Femur (tissue), 1 donor: ENCODE data around the gene MYRIP.
A peak's percentile ranks its signal among the peaks of the same experiment; 100 is the strongest.
"Not testable (repeated sequence)": the region's sequence is repeated elsewhere in the genome, so short reads cannot be mapped to it uniquely, and the experiment has no call there.

Experiments
- DNase-seq: peaks from one replicate; pipeline ENCODE4 v3.0.0-alpha.2; 2017

Gene MYRIP

GRCh38 chr3:39808467-39809180 is 785 bp upstream of the MYRIP start:
- DNase-seq, result peak; percentile 50

GRCh38 chr3:39809995-39810595 is 686 bp downstream of the MYRIP start:
- no peak for DNase-seq

GRCh38 chr3:39810647-39811161 is 1.3 kb downstream of the MYRIP start:
- no peak for DNase-seq

DNA sequence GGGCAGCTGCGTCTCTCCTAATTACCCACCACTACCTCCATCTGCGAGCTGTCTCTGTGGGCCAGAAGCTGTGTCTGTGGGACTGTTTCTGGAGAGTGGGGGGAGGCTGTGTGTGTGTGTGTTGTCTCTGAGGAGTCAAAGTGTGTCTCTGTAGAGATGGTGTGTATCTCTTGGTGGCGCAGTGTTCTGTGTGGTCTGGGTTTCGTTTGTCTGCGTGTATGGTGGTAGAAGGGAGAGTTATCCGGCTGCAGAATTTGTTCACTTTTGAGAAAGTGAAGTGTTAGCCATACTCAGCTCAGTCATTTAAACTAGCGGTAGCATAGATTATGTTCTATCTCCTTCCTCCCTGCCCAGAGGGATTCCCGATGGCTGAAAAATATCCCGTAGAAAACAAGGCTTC is 2.2 kb downstream of the MYRIP start:
- DNase-seq, result no peak

GRCh38 chr3:39812537-39812936 is 3.1 kb downstream of the MYRIP start:
- no peak for DNase-seq

DNA sequence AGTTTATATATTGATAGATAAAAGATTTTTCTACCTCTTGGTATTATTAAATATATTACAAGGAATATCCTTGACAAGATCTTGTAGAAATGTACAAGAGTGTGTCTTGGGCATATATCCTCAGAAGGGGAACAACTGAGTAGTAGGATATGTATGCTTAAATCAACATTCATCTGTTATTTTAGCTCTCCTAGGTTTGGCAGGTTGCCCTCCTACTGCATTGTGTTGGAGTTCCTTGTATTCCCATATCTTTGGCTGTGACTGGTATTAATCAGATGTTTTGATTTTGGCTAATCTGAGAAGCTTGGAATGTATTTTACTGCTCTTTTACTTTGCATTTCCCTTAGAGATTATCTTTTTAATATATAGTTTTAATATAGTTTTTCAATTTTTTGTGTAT is 4.6 kb downstream of the MYRIP start:
- no peak for DNase-seq

GRCh38 chr3:39819899-39820298 is 10.5 kb downstream of the MYRIP start:
- DNase-seq, result no peak

DNA sequence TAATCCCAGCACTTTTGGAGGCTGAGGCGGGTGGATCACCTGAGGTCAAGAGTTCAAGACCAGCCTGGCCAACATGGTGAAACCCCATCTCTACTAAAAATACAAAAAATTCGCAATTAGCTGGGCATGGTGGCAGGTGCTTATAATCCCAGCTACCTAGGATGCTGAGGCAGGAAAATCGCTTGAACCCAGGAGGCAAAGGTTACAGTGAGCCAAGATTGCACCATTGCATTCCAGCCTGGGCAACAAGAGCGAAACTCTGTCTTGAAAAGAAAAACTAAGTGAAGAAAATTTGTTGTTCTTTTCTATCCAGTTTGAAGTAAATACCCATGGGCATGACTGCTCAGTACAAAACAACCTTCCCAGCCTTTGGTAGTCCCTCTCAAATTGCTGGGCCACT is 24.4 kb downstream of the MYRIP start:
- not testable (repeated sequence) for DNase-seq

DNA sequence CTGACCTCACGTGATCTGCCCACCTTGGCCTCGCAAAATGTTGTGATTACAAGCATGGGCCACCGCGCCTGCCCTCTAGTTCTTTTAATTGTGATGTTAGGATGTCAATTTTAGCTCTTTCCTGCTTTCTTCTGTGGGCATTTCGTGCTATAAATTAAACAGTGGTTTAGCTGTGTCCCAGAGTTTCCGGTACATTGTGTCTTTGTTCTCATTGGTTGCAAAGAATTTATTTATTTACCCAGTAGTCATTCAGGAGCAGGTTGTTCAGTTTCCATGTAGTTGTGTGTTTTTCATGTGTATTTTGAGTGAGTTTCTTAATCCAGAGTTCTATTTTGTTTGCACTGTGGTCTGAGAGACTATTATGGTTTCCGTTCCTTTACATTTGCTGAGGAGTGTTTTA is 30.1 kb downstream of the MYRIP start:
- no peak for DNase-seq

DNA sequence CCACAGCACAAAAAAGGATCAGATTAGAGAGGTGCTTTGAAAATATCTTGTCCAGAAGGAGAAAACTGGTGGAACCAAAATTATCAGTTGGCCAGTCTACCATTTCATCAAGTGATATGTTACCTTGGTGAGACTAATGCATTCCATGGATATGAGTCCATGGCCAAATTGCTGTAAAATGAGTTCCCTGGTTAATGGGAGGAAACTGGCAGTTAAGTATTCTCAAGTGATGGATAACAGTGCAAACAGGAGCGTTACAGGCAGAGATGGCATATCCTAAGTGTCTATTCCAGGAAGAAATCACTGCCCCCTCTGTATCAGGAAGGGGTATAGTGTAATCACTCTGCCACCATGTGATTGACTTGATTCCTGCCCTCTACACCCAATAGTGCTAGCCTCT is 34.0 kb downstream of the MYRIP start:
- DNase-seq, result no peak

GRCh38 chr3:39848365-39848764 is 39.0 kb downstream of the MYRIP start:
- DNase-seq, result no peak

DNA sequence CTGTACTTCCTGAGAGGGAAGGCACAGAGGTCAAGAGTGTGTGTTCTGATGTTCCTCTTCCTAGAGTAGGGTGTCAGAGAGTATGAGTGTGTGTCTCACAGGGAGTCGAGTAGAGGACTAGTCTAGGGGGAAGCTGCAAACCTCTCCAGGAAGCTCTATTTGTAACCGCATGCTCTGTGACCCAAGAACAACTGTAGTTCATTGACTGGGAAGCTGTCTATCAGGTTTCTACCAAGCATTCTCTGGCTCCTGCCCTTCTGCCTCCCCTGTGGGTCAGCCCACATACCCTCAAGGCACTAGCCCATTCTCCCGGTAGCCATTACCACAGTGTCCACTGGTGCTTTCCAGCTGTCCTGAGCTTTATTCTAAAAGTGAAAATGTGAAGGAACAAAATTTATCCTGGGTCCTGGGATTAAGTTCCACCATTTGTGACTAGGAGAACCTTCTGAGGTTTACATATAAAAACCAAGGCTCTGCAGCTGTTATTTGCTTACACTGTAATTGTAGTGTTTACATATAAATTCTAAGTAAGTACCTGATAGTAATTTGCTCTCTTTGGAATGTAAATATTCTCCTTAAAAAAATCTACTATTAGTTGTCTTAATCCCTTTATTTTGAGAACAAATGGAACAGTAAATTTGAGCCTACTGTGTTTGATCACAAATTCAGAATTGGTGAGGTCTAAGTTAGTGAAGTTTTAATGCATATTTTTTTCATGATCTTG is 40.7 kb downstream of the MYRIP start:
- no peak for DNase-seq

GRCh38 chr3:39850716-39851032 is 41.3 kb downstream of the MYRIP start:
- DNase-seq, result no peak

- no peak for DNase-seq
These were observed 46.1 kb downstream of the MYRIP start for GRCh38 chr3:39855517-39855916.

- no peak for DNase-seq
These were observed 60.5 kb downstream of the MYRIP start for GRCh38 chr3:39869890-39870289.

DNA sequence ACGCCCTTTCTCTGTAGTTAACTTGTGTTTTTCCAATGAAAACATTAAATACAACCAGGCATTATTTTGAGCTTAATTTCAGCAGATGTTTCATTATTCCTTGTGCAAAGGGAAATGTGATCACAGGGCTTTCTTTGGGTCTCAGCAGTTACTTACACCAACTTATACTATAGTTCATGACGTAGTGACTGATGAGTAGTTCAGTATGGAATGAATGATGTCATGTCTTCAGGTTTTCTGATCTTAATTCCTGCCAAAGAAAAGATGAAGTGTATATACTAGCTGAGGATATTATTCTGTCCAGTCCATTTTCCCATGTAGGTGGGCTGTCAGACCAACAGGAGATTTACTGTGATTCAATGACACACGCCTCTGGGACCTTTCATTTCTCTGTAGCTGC is 61.3 kb downstream of the MYRIP start:
- no peak for DNase-seq

DNA sequence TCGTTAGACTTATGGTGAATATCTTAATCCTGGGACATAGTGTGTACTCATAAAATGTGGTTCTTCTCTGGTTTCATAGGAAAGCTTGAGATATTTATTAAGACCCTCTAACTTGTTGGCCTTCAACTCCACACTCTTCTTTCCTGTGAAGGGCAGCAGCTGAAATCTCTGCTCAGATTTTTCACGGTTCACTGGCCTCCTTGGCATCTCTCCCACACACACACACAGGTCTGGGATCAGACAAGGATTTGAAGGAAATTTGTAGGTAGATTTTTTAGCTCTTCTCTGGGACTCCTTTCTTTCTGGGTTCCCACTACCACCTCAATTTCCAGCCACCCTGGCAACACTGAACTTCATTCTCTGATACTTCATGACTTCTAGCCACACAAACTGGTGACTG is 70.2 kb downstream of the MYRIP start:
- DNase-seq, result no peak

DNA sequence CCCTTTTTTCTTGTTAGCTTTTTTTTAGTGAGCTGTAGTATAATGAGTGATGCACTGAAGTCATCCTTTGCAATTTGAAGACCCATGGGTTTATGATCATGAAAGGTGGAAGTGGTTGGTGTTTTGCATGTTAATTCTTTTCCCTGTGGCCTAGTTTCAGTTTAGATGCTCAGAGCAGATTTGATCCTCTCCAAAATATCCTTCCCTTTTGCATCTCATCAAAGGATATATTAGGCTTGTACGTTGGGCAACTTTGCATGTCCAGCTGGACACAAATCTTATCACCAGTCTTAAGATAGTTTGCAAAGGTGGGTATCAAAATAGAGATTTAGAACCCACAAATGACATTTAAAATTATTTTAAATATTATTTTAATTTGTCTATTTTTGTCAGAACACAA is 72.7 kb downstream of the MYRIP start:
- DNase-seq, result no peak

GRCh38 chr3:39892068-39892467 is 82.7 kb downstream of the MYRIP start:
- DNase-seq, result no peak

GRCh38 chr3:39896184-39896583 is 86.8 kb downstream of the MYRIP start:
- DNase-seq, result no peak

- no peak for DNase-seq
These were observed 91.1 kb downstream of the MYRIP start for GRCh38 chr3:39900462-39901002.

GRCh38 chr3:39903253-39903652 is 93.8 kb downstream of the MYRIP start:
- no peak for DNase-seq

GRCh38 chr3:39905788-39906187 is 96.4 kb downstream of the MYRIP start:
- DNase-seq, result no peak

- no peak for DNase-seq
These were observed 98.6 kb downstream of the MYRIP start for GRCh38 chr3:39907981-39908380.
